HepG2 (cell line): ENCODE measurements around the gene CNTF. TPM values are rescaled to one million over a fixed set of nuclear protein-coding genes. Genes with fewer than 3 reads are reported as not detected.

Experiments
- CBX2 ChIP-seq, 2 experiments: fragments of 200-600 bp in 1 of 2; sonication (generic); formaldehyde crosslinking in 1 of 2; IDR thresholded peaks; 2 replicates each; pipeline versions ENCODE4 v1.7.0 to v1.8.1; 2018 to 2022; ENCODE audit warnings: low read depth in 2 of 2, low read length in 1 of 2, mild to moderate bottlenecking in 1 of 2, missing genetic modification reagents in 1 of 2
- CHCHD3 ChIP-seq: sonication (generic); formaldehyde crosslinking; IDR thresholded peaks from 2 replicates; pipeline ENCODE4 v1.8.0; 2022; ENCODE audit warnings: mild to moderate bottlenecking, missing genetic modification reagents, moderate library complexity
- DNMT1 ChIP-seq: sonication (generic); formaldehyde crosslinking; IDR thresholded peaks from 2 replicates; pipeline ENCODE4 v1.5.1; 2020; ENCODE audit warnings: mild to moderate bottlenecking, missing genetic modification reagents
- FOXK2 ChIP-seq: fragments of 450-650 bp; IDR thresholded peaks from 2 replicates; pipeline ENCODE4 v1.6.1; 2016
- IKZF5 ChIP-seq: IDR thresholded peaks from 2 replicates; pipeline ENCODE4 v1.6.1; 2018; ENCODE audit warnings: missing genetic modification reagents, mild to moderate bottlenecking, missing compliant biosample characterization
- MTA1 ChIP-seq: sonication (generic); formaldehyde crosslinking; IDR thresholded peaks from 2 replicates; pipeline ENCODE4 v1.4.0; 2020; ENCODE audit warnings: missing genetic modification reagents, mild to moderate bottlenecking, borderline replicate concordance
- MYC ChIP-seq: sonication (generic); formaldehyde crosslinking; IDR thresholded peaks from 2 replicates; pipeline ENCODE4 v1.9.0; 2021; ENCODE audit warnings: missing genetic modification reagents, borderline replicate concordance
- MZF1 ChIP-seq: sonication (generic); formaldehyde crosslinking; IDR thresholded peaks from 2 replicates; pipeline ENCODE4 v1.8.1; 2023; ENCODE audit warnings: mild to moderate bottlenecking, missing genetic modification reagents, borderline replicate concordance
- NCOA2 ChIP-seq: sonication (generic); formaldehyde crosslinking; IDR thresholded peaks from 2 replicates; pipeline ENCODE4 v1.8.0; 2022; ENCODE audit warnings: inconsistent platforms
- NFIB ChIP-seq: sonication (generic); formaldehyde crosslinking; IDR thresholded peaks from 2 replicates; pipeline ENCODE4 v1.9.0; 2021; ENCODE audit warnings: missing genetic modification reagents, mild to moderate bottlenecking, borderline replicate concordance
- NKX3-1 ChIP-seq: sonication (generic); formaldehyde crosslinking; IDR thresholded peaks from 2 replicates; pipeline ENCODE4 v1.5.0; 2020; ENCODE audit warnings: missing genetic modification reagents
- RARG ChIP-seq: sonication (generic); formaldehyde crosslinking; IDR thresholded peaks from 2 replicates; pipeline ENCODE4 v1.4.0; 2020; ENCODE audit warnings: low read depth, mild to moderate bottlenecking, missing genetic modification reagents
- REPIN1 ChIP-seq: sonication (generic); formaldehyde crosslinking; IDR thresholded peaks from 2 replicates; pipeline ENCODE4 v1.8.0; 2022; ENCODE audit warnings: missing genetic modification reagents, low read depth, mild to moderate bottlenecking, borderline replicate concordance
- REST ChIP-seq, 2 experiments: IDR thresholded peaks; 2 replicates each; pipeline ENCODE4 v1.6.1; 2011 to 2012; ENCODE audit warnings: low read length in 2 of 2, borderline replicate concordance in 1 of 2, low read depth in 1 of 2, mild to moderate bottlenecking in 1 of 2, moderate library complexity in 1 of 2
- SMARCE1 ChIP-seq: fragments of 450-650 bp; IDR thresholded peaks from 2 replicates; pipeline ENCODE4 v1.6.1; 2017; ENCODE audit warnings: borderline replicate concordance
- SNAPC2 ChIP-seq: sonication (generic); formaldehyde crosslinking; IDR thresholded peaks from 2 replicates; pipeline ENCODE4 v1.8.1; 2022; ENCODE audit warnings: mild to moderate bottlenecking, missing genetic modification reagents
- ZNF335 ChIP-seq: sonication (generic); formaldehyde crosslinking; IDR thresholded peaks from 2 replicates; pipeline ENCODE4 v1.4.0; 2020; ENCODE audit warnings: missing genetic modification reagents
- ZNF33B ChIP-seq: sonication (generic); formaldehyde crosslinking; IDR thresholded peaks from 2 replicates; pipeline ENCODE4 v1.5.1; 2020; ENCODE audit warnings: mild to moderate bottlenecking, missing genetic modification reagents
- ZNF629 ChIP-seq: sonication (generic); formaldehyde crosslinking; conservative IDR thresholded peaks from 2 replicates; pipeline ENCODE4 v1.5.0; 2020; ENCODE audit warnings: missing genetic modification reagents
- ZNF777 ChIP-seq: sonication (generic); formaldehyde crosslinking; IDR thresholded peaks from 2 replicates; pipeline ENCODE4 v1.4.0; 2020; ENCODE audit warnings: missing genetic modification reagents
- polyA plus RNA-seq, 8 experiments: library from polyadenylated mRNA; depleted of rRNA in 3 of 8; stranded (reverse) in 7 of 8; unstranded in 1 of 8; fragments of >200 nt; fragmentation: Illumina TruSeq in 4 of 8; extraction: Trizol in 4 of 8; gene quantifications; 2 replicates each; pipeline versions ENCODE4 v1.2.1 to v1.2.3, GENCODE V29; 2011 to 2016; ENCODE audit warnings: low read depth in 4 of 8, missing spikeins in 1 of 8, mixed read lengths in 1 of 8; ENCODE audit not compliant: insufficient read depth in 1 of 8
- total RNA-seq, 5 experiments: library from RNA; depleted of rRNA; stranded (reverse); fragments of >200 nt; fragmentation: Illumina TruSeq; extraction: Trizol; gene quantifications; 2 replicates each; pipeline ENCODE4 v1.2.3, GENCODE V29; 2016; ENCODE audit warnings: low read depth in 1 of 5
- TF ChIP-seq, protein P1 (sequence below): sonication (generic); formaldehyde crosslinking; IDR thresholded peaks from 2 replicates; pipeline ENCODE4 v1.8.1; 2022; ENCODE audit warnings: mild to moderate bottlenecking, missing genetic modification reagents
- TF ChIP-seq, protein P2 (sequence below): sonication (generic); formaldehyde crosslinking; IDR thresholded peaks from 2 replicates; pipeline ENCODE4 v1.5.0; 2020; ENCODE audit warnings: mild to moderate bottlenecking, missing genetic modification reagents

Gene CNTF
- total and polyA plus RNA-seq, 2 of the 13 experiments (the other 11 are each of a cell fraction or from before 2014, with no cell fraction given): 0.51 to 2.3 TPM

DNA sequence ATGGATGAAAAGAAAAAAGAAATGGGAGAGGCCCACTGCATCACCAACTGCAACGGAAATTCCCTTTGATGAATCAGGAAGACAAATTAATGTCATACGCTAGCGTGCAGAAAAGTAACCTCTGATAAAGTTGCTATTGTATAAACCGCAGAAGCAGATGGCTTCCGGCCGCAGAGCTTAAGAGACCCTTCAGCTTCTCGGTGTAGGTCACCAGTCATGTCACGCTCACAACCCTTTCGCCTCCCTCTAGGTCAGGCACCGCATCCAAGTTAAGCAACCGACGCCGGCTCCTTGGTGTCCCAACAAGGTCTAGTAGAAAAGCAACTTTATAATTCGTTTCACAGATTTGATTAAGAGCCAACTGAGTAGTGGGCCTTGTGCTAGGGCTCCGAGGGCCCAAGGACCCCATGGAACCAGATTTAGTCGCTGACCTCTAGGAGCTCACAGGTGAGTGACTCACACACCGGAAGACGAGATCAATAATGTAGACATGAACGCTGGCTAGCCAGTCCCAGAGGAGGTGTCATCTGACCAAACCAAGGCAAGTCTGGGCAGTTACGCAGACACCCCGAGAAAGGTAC lies 44.8 kb upstream of the CNTF start (continued):
- no peak for TF ChIP-seq IKZF5
- no peak; the same call in 1 of the 2 replicates for TF ChIP-seq MZF1
- peak; percentile 36; the same call in 1 of the 2 replicates for TF ChIP-seq MYC (CRISPR knock-in tag)
- TF ChIP-seq SNAPC2: no peak
- TF ChIP-seq MTA1 (CRISPR knock-in tag): no peak
- TF ChIP-seq ZNF777: no peak
- no peak for TF ChIP-seq CHCHD3
- no peak for TF ChIP-seq FOXK2
- TF ChIP-seq REPIN1 (CRISPR knock-in tag): no peak
- no peak for TF ChIP-seq NKX3-1 (CRISPR knock-in tag)
- TF ChIP-seq, protein P1, sequence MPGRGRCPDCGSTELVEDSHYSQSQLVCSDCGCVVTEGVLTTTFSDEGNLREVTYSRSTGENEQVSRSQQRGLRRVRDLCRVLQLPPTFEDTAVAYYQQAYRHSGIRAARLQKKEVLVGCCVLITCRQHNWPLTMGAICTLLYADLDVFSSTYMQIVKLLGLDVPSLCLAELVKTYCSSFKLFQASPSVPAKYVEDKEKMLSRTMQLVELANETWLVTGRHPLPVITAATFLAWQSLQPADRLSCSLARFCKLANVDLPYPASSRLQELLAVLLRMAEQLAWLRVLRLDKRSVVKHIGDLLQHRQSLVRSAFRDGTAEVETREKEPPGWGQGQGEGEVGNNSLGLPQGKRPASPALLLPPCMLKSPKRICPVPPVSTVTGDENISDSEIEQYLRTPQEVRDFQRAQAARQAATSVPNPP: 0 out of 2 replicates have a peak, but pooled peaks have one; percentile 18
- no peak for TF ChIP-seq CBX2 (IDR thresholded peaks at IDR 0.05; ENCODE audit: low read depth, low read length)
- no peak for TF ChIP-seq CBX2 (CRISPR knock-in tag; IDR thresholded peaks at IDR 0.05; ENCODE audit: low read depth)
- TF ChIP-seq NCOA2 (CRISPR knock-in tag): no peak
- no peak for TF ChIP-seq ZNF629 (CRISPR knock-in tag)
- TF ChIP-seq REST (IDR thresholded peaks at IDR 0.05; ENCODE audit: borderline replicate concordance in 1 of 2, low read depth in 1 of 2, low read length in 2 of 2): peak in 1 of 2 experiments; percentile 67; a peak in 1 of 4 replicates
- TF ChIP-seq SMARCE1: no peak
- TF ChIP-seq ZNF33B (CRISPR knock-in tag): no peak
- TF ChIP-seq, protein P2, sequence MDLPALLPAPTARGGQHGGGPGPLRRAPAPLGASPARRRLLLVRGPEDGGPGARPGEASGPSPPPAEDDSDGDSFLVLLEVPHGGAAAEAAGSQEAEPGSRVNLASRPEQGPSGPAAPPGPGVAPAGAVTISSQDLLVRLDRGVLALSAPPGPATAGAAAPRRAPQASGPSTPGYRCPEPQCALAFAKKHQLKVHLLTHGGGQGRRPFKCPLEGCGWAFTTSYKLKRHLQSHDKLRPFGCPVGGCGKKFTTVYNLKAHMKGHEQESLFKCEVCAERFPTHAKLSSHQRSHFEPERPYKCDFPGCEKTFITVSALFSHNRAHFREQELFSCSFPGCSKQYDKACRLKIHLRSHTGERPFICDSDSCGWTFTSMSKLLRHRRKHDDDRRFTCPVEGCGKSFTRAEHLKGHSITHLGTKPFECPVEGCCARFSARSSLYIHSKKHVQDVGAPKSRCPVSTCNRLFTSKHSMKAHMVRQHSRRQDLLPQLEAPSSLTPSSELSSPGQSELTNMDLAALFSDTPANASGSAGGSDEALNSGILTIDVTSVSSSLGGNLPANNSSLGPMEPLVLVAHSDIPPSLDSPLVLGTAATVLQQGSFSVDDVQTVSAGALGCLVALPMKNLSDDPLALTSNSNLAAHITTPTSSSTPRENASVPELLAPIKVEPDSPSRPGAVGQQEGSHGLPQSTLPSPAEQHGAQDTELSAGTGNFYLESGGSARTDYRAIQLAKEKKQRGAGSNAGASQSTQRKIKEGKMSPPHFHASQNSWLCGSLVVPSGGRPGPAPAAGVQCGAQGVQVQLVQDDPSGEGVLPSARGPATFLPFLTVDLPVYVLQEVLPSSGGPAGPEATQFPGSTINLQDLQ: no peak
- no peak for TF ChIP-seq NFIB (CRISPR knock-in tag)
- no peak for TF ChIP-seq ZNF335 (CRISPR knock-in tag)
- no peak for TF ChIP-seq DNMT1
- TF ChIP-seq RARG (CRISPR knock-in tag): no peak
